ENCODE measurements around the gene PLCB2.

The PLCB2 gene

GRCh38 chr15:40248006-40248783, 59.5 kb downstream of the PLCB2 start:
- no peak for DNase-seq (ENCODE audit: low spot score in 2 of 2)
- Mint-ChIP-seq H3K27me3 (peaks cover 14% of the 10 kb centered on the region), H3K9me3 (no peaks in the 10 kb centered on the region), H3K4me3 (no peak overlapping the region), H3K36me3 (ENCODE audit: insufficient read depth) (no peaks in the 10 kb centered on the region), H3K27ac (ENCODE audit: low read depth) (no peak overlapping the region), H3K4me1 (peaks cover 5% of the 10 kb centered on the region)
- ATAC-seq (replicated peaks; ENCODE audit: extremely low read depth, poor library complexity, severe bottlenecking) = no peak

DNA sequence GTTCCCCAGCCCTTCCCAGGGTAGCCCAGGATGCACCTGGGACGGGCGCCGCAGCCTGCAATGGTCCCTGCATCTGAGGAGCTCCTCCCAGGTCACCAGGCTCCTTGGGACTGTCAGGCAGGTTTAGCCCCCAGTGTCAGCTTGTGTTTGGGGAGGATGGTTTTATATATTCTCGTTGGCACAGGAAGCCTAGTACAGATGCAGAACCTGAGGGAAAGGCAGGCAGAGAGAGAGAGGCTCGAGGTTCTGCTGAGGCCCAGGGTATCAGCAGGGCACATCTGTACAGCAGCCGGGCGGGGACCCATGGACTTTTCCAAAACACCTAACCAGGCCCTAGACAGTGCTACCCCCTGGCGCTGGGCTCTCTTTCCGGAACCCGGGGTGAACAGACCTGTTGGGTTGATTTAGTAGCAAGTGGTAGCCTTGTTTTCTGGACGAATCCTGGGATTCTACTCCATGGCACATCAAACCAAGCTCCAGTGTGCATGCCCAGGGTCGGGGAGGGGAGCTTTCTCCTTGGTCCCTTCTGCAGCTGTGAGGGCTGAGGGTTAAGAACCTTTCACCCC, 60.2 kb downstream of the PLCB2 start:
- no peak overlapping the region for H3K27ac Mint-ChIP-seq (ENCODE audit: low read depth)
- no peak overlapping the region for H3K4me3 Mint-ChIP-seq

GRCh38 chr15:40246496-40247280, 61.0 kb downstream of the PLCB2 start:
- Mint-ChIP-seq H3K4me1 (no peaks in the 10 kb centered on the region), H3K27me3 (peaks cover 10% of the 10 kb centered on the region), H3K27ac (ENCODE audit: low read depth) (no peak overlapping the region), H3K4me3 (no peak overlapping the region), H3K9me3 (no peaks in the 10 kb centered on the region), H3K36me3 (ENCODE audit: insufficient read depth) (no peaks in the 10 kb centered on the region)
- DNase-seq (ENCODE audit: low spot score in 2 of 2) = no peak
- ATAC-seq (replicated peaks; ENCODE audit: extremely low read depth, poor library complexity, severe bottlenecking) = no peak

More for the DNA sequence above, 60.2 kb downstream of the PLCB2 start:
- Mint-ChIP-seq H3K4me1 (no peaks in the 10 kb centered on the region), H3K9me3 (no peaks in the 10 kb centered on the region), H3K27me3 (peaks cover 10% of the 10 kb centered on the region), H3K36me3 (ENCODE audit: insufficient read depth) (no peaks in the 10 kb centered on the region)
- DNase-seq (ENCODE audit: low spot score in 2 of 2) = no peak
- ATAC-seq (replicated peaks; ENCODE audit: extremely low read depth, poor library complexity, severe bottlenecking) = no peak

DNA sequence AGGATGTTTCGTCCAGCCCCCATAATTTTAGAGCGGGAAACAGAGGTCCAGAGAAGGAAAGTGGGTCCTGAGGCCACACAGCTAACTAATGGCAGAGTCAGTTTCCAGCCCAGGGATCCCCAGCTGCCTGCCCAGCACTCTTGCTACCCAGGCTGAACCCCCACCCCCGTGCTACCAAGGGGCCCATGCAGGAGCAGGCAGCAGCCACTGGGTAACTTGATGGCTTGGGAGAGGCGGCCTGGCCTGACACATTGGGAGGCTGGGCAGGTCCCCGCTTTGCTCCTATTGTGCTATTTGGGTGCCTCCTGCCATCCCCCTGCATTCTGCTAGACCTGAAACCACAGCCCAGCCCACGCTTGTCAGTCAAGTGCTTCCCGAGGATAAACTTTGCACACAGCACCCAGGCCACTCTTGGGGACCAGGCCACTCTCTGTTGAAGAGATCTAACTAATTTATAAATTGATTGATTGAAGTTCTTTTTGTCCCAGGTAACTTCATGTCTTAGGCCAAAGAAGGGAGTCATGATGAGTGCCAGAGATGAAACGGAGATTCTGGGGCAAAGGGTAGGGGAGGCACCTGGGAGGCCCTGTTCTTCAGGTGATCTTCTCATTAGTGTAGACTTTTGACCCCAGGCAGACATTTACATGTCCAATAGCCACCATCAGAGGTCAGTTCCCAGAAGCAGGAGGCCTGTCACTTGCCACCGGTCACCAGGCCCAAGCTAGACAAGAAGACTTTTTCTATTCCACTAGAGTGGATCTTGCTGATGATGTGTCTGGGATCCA, 61.9 kb downstream of the PLCB2 start:
- no peaks in the 10 kb centered on the region for H3K9me3 Mint-ChIP-seq
- ATAC-seq (replicated peaks; ENCODE audit: extremely low read depth, poor library complexity, severe bottlenecking) = no peak
- no peaks in the 10 kb centered on the region for H3K4me1 Mint-ChIP-seq
- peaks cover 4% of the 10 kb centered on the region for H3K27me3 Mint-ChIP-seq
- H3K36me3 Mint-ChIP-seq (ENCODE audit: insufficient read depth) = no peaks in the 10 kb centered on the region
- H3K4me3 Mint-ChIP-seq = no peak overlapping the region
- no peak overlapping the region for H3K27ac Mint-ChIP-seq (ENCODE audit: low read depth)
- no peak for DNase-seq (ENCODE audit: low spot score in 2 of 2)

GRCh38 chr15:40244961-40245523, 62.7 kb downstream of the PLCB2 start:
- no peaks in the 10 kb centered on the region for H3K36me3 Mint-ChIP-seq (ENCODE audit: insufficient read depth)
- no peaks in the 10 kb centered on the region for H3K4me1 Mint-ChIP-seq
- H3K4me3 Mint-ChIP-seq = no peak overlapping the region
- ATAC-seq (replicated peaks; ENCODE audit: extremely low read depth, poor library complexity, severe bottlenecking) (no peak), DNase-seq (ENCODE audit: low spot score in 2 of 2) (no peak)
- H3K9me3 Mint-ChIP-seq = no peaks in the 10 kb centered on the region
- H3K27me3 Mint-ChIP-seq = peaks cover under 1% of the 10 kb centered on the region
- H3K27ac Mint-ChIP-seq (ENCODE audit: low read depth) = no peak overlapping the region

DNA sequence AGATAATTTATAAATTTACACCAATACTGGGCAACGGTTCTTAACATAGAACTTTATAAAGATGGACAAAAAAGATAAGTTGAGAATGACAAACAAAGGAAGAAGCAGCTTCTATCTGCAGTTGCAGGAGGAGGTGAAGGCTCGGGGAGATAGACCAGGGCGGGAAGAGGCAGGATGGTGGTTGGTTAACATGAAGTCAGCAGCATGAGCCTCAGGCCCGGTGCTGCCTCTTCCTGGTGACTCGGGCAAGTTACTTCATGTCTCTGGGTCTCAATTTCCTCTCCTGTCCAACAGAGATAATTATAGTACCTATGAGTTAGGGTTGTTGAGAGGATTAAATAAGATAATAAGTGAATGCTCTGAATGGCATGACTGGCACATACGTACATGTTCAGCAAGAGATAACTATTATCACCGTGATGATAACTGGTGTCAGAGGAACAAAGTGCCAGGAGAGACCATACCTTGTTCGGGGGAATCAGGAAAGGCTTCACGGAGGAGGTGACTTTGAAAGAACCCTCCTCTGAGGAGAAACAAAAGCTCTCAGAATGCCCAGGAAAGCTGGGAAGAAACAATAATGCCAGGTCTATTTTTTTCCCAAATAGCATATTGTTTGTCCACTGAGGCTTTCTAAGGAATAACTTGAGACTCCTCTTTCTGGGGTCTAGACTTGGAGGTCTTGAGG, 64.5 kb downstream of the PLCB2 start:
- Mint-ChIP-seq H3K36me3 (ENCODE audit: insufficient read depth) (no peaks in the 10 kb centered on the region), H3K27ac (ENCODE audit: low read depth) (no peak overlapping the region), H3K27me3 (peaks cover 17% of the 10 kb centered on the region), H3K4me3 (no peak overlapping the region), H3K4me1 (peaks cover 6% of the 10 kb centered on the region), H3K9me3 (no peaks in the 10 kb centered on the region)
- DNase-seq (ENCODE audit: low spot score in 2 of 2) (no peak), ATAC-seq (replicated peaks; ENCODE audit: extremely low read depth, poor library complexity, severe bottlenecking) (no peak)

- Mint-ChIP-seq H3K27ac (ENCODE audit: low read depth) (peak overlapping the region; percentile 81), H3K4me3 (no peak overlapping the region), H3K9me3 (no peaks in the 10 kb centered on the region), H3K36me3 (ENCODE audit: insufficient read depth) (no peaks in the 10 kb centered on the region), H3K27me3 (peaks cover 24% of the 10 kb centered on the region), H3K4me1 (peaks cover 9% of the 10 kb centered on the region)
- no peak for ATAC-seq (replicated peaks; ENCODE audit: extremely low read depth, poor library complexity, severe bottlenecking)
- no peak for DNase-seq (ENCODE audit: low spot score in 2 of 2)
Measured at GRCh38 chr15:40242601-40243000, 65.1 kb downstream of the PLCB2 start.

DNA sequence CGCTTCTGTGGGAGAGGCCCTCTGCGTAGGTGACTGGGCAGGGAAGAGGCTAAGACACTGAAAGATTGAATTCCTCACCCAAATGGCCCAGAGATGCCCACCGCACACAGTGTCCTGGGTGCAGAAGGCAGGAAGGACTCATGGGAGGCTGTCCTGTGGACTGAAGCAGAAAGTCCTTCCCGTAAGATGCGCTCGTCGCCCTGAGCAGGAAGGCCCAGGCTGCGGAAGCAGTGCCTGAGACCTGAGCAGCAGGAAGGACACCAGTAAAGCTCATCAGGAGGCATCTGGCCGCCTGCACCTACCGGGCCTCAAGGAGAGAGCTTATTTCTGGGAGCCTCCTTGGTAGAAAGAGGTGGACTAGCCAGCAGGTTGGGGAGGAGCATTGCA, 65.5 kb downstream of the PLCB2 start:
- Mint-ChIP-seq H3K4me3 (no peak overlapping the region), H3K4me1 (peaks cover 9% of the 10 kb centered on the region), H3K27me3 (peaks cover 27% of the 10 kb centered on the region), H3K27ac (ENCODE audit: low read depth) (peak overlapping the region; percentile 81), H3K36me3 (ENCODE audit: insufficient read depth) (no peaks in the 10 kb centered on the region), H3K9me3 (no peaks in the 10 kb centered on the region)
- ATAC-seq (replicated peaks; ENCODE audit: extremely low read depth, poor library complexity, severe bottlenecking) = no peak
- no peak for DNase-seq (ENCODE audit: low spot score in 2 of 2)

- Mint-ChIP-seq H3K4me3 (no peak overlapping the region), H3K27ac (ENCODE audit: low read depth) (no peak overlapping the region), H3K27me3 (peaks cover 27% of the 10 kb centered on the region), H3K4me1 (peaks cover 9% of the 10 kb centered on the region), H3K9me3 (no peaks in the 10 kb centered on the region), H3K36me3 (ENCODE audit: insufficient read depth) (no peaks in the 10 kb centered on the region)
- DNase-seq (ENCODE audit: low spot score in 2 of 2) (no peak), ATAC-seq (replicated peaks; ENCODE audit: extremely low read depth, poor library complexity, severe bottlenecking) (no peak)
Measured at GRCh38 chr15:40241269-40242212, 66.2 kb downstream of the PLCB2 start.

GRCh38 chr15:40240619-40241221, 67.0 kb downstream of the PLCB2 start:
- H3K36me3 Mint-ChIP-seq (ENCODE audit: insufficient read depth) = no peaks in the 10 kb centered on the region
- H3K27ac Mint-ChIP-seq (ENCODE audit: low read depth) = no peak overlapping the region
- H3K4me1 Mint-ChIP-seq = peaks cover 9% of the 10 kb centered on the region
- no peaks in the 10 kb centered on the region for H3K9me3 Mint-ChIP-seq
- no peak for ATAC-seq (replicated peaks; ENCODE audit: extremely low read depth, poor library complexity, severe bottlenecking)
- H3K27me3 Mint-ChIP-seq = peaks cover 27% of the 10 kb centered on the region
- no peak for DNase-seq (ENCODE audit: low spot score in 2 of 2)
- H3K4me3 Mint-ChIP-seq = no peak overlapping the region
